ENCODE results near the gene TMPRSS6.
A peak's percentile ranks its signal among the peaks of the same experiment; 100 is the strongest.
"Not testable (repeated sequence)": the region's sequence is repeated elsewhere in the genome, so short reads cannot be mapped to it uniquely, and the experiment has no call there.

TMPRSS6 gene

DNA sequence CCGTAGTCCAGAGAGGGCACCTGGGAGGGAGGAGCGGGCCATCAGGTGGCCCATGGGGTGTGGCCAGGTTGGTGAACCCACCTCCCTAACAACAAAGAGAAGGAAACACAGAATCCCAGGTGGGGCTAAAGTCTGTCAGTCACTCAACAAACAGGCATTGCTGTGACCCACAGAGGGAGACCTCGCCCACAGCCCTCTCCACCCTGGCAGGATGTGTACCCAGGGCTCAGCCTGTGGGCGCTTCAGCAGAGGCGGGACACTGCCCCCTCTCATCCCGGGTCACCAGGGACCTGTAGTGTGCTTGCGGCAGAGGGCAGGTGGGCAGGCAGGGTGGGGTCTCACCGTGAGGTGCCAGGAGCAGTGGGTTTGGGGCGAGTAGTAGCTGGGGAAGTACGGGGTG is 25.1 kb downstream of the TMPRSS6 start:
- DNase-seq: no peak

DNA sequence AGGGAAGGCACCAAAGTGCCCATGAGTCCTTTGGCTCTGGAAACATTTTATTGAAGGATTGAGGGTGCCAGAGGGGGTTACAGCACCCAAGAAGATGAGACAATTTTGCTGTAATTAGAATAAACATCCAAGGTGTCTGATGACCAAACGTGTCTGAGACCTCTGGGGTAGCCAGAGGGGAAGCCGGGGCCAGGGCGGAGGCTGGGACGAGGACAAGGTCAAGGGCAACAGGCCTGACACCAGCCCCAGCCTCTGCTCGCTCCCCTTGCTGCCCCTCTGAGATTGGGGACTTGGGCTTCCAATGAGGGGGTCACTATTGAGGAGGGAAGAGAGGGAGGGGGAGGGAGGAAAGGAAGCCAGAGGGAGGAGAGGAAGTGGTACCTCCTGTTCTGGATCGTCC is 25.6 kb downstream of the TMPRSS6 start:
- no peak for DNase-seq

DNA sequence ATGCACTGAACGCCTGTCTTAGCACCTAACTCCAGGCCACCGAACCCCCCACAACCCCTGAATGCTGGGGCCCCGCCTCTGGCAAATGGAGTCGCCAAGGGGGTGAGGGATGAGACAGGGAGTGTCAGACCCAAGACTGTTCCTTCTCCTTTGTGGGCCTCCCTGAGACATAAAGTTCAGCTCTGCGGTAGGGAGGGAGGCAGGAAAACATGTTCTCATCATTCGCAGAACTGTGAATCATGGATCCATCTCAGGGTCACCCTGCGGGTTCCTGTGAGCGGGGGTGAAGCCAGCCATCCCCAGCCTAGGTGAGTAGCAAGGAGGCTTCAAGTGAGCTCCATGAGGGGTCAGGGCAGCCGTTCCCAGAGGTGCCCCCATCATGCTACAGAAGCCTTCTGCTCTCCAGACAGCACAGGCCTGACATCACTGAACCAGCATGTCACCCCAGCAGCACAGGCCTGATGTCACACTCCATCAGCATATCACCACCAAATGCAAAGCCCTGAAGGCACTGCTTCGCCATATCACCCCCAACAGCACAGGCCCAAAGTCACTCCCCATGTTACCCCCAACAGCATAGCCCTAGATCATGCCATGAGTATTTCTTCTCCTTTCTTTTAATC is 27.2 kb downstream of the TMPRSS6 start:
- DNase-seq: no peak

DNA sequence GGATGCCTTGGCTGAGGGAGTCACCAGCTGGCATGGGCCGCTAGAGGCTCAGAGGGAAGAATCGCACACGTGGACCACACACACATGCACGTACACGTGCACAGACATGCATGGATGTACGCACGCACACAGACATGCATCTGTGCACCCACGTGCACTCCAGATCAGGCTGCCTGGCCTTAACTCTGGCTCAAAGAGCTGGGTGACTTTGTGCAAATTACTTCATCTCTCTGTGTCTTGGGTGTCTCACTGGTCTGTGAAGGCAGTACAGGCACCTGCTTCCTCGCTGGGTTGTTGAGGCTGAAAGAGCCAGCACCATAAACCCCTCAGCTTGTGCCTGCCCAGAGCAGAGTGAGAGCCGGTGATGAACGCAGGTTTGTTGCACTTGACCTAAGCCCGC is 28.7 kb downstream of the TMPRSS6 start:
- DNase-seq: no peak

DNA sequence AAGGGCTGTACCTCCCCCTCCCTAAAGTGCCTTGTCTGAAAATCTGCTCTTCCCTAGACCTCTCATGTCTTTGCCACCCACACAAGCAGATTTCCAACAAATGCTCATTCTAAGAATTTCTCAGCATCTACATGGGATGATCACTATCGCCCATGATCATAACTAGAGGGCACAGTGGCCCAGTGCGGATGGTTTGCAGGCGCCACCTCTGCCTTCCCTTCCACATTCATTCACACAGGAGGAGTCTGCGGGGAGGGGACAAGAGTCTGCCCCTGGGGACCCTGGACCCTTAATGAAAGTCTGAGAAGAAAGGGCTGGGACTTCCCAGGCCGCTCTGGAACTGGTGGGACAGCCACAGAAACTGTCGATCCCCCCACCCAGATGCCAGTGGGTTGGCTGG is 29.1 kb downstream of the TMPRSS6 start:
- DNase-seq: no peak

DNA sequence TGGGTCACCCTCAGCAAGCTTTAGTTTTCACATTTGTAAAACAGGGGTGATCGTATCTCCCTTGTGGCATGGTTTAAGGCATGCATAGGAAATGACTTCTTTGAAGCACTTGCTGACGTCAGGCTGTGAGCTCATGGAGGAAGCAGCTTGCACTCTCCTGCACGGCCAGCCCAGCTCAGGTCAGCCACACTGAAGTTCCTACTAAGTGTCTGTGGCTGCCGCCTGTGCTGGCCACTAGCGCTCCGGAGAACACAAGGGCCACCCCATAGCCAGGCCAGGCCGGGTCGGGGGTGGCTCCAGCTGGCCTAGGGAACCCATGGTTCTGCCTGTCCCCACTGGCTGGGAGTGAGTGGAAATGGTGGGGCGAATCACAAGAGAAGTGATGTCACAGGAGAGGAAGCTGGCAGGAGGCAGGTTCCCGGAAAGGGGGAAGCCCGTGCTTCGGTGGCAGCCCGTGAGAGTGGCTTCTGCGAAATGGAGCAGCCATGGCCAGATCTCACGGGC is 29.8 kb downstream of the TMPRSS6 start:
- no peak for DNase-seq

DNA sequence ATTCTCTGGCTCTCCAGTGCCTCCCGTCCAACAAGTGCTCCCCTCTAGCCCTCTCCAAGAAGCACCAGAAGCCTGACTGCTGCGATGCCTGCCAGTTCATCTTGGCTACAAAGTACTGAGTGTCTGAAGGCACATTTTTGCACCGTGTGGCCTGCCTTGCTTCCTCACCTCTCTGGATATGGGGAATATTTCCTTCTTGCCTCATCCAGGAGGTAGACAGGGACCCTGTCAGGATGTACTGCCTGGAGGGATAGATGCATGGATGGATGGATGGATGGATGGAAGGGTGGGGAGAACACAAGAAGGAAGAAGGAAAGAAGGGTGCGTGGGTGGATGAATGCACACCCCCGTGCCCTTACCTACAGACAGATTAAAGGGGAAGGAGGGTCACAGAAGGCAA is 30.4 kb downstream of the TMPRSS6 start:
- DNase-seq: no peak

DNA sequence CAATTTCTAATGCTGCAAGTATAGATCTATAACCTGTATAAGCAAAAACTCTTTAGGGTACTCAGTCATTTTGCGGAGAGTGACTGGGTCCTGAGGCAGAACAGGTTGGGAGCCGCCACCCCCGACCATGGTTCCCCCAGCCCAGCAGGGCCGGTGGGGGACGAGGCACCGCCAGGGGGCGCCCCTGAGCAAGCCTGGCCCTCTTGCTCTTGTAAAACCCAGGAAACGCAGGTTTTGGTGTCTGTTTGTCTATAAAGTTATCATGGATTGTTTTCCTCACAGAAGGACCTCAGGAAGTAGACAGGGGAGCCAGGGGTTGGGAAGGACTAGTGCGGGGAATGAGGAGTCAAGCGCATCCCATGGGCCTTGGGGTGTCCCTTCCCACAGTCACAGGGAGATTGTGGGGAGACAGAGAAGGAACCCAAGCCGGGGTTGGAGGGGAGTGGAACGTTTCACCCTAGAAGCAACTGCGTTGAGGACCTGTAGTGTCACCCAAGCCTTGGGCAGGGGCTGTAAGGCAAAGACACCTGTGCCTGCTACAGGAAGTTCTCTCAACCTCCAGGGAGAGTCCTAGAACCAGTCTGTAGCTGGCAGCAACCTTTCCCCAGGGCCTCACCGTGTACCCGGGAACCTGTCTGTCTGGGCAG is 31.6 kb downstream of the TMPRSS6 start:
- DNase-seq: peak in 1 of 2 experiments; percentile 47

DNA sequence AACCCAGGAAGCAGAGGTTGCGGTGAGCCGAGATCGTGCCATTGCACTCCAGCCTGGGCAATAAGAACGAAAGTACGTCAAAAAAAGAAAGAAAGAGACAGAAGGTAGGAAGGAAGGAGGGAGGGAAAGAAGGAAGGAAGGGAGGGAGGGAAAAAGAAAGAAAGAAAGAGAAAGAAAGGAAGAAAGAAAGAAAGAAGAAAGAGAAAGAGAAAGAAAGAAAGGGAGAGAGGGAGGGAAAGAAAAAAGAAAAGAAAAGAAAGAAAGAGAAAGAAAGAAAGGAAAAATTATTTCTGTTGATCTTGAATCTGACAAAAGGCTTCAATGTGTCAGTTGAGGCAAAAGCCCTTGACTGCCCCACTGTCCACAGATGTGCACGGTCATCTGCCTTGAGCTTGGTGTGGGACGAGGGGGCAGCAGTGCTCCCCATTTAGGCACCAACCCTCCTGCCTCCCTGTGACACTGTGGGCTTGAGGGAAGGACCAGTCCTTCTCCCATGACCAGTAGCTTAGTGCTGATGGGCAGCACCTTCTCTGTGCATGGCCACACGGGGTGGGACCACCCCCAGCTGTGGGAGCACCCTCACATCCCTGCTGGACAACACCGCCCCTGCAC is 33.6 kb downstream of the TMPRSS6 start:
- DNase-seq: no peak

DNA sequence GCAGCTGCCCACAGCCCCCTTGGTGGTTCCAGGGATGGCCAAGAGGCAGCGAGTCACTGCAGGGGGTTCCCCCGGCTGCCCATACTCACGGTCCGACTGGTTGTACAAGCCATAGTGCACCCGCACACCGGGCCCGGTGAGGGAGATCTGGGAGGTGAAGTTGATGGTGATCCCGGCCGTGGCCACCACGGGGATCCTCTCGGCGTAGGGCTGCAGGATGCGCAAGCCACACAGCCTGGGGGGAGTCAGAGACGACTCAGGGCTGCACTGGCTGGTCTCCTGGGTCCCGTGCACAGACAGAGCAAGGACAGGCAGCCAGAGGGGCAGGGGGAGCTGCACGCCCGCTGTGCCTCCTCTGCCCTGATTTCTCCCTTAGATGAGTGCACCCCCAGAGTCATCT is 34.5 kb downstream of the TMPRSS6 start:
- no peak for DNase-seq

DNA sequence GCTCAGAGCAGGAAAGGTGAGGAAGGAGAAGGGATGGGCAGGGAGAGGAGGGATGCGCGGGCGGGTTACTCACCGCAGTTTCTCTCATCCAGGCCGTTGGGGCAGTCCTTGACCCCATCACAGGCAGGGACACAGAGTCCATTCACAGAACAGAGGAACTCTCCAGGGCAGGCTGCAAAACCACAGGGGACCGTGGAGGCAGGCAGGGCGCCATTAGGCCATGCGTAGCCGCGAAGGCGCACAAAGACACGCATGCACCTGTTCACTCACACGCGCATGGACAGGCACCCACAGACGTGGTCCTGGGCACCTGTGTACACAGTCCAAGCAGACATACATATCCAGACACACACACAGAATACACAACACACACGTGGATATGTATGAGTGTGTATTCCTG is 35.0 kb downstream of the TMPRSS6 start:
- DNase-seq: no peak

DNA sequence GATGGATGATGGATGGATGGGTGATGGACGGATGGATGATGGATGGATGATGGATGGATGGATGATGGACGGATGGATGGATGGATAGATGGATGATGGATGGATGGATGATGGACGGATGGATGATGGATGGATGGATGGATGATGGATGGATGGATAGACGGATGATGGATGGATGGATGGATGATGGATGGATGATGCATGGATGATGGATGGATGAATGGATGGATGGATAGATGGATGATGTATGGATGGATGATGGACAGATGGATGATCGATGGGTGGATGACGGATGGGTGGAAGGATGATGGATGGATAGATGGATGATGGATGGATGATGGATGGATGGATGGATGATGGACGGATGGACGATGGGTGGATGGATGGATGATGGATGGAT is 36.8 kb downstream of the TMPRSS6 start:
- no peak for DNase-seq

DNA sequence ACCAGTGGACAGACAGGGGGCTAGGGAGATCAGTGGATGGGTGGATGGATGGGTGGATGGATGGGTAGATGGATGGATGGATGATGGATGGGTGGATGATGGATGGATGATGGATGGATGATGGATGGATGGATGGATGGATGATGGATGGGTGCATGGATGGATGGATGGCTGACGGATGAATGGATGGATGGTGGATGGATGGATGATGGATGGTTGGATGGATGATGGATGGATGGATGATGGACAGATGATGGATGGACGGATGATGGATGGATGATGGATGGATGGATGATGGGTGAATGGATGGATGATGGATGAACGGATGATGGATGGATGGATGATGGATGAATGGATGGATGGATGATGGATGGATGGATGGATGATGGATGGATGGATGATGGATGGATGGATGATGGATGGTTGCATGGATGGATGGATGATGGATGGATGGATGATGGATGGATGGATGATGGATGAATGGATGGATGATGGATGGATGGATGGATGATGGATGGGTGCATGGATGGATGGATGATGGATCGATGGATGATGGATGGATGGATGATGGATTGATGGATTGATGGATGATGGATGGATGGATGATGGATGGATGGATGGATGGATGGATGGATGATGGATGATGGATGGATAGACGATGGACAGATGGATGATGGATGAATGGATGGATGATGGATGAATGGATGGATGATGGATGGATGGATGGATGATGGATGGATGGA is 37.5 kb downstream of the TMPRSS6 start:
- not testable (repeated sequence) for DNase-seq

DNA sequence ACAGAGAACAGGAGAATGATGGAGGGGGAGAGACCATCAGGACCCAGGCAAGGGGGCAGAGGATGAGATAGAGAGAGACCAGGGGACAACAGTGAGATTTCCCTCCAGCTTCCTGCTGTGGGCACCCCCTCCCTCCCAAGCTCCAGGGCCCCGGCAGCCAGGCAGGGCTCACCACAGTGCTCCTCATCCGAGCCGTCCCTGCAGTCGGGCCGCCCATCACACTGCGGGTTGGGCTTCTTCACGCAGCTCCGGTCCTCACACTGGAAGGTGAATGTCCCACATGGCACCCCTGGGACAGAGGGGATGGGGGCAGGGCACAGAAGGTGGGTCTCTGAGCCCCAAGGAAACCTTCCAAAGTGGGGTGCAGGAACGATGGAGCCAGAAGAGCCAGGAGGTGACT is 38.8 kb downstream of the TMPRSS6 start:
- DNase-seq: no peak

DNA sequence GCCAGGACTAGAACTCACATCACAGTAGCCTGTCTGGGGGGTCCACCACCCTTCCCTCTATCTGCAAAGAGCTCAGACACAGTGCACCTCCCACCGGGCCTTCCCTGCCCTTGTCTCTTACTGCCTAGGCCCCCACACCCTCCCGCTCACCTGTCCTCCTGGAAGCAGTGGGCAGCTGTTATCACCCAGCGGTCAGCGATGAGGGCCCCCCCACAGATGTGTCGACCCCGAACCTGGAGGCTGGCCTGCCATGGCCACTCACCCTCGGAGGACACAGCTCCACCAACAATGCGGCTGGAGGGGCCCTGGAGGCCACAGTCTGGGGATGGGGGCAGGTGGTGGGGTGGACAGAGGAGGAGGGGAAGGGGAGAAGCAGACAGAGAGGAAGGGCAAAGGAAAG is 39.2 kb downstream of the TMPRSS6 start:
- no peak for DNase-seq

DNA sequence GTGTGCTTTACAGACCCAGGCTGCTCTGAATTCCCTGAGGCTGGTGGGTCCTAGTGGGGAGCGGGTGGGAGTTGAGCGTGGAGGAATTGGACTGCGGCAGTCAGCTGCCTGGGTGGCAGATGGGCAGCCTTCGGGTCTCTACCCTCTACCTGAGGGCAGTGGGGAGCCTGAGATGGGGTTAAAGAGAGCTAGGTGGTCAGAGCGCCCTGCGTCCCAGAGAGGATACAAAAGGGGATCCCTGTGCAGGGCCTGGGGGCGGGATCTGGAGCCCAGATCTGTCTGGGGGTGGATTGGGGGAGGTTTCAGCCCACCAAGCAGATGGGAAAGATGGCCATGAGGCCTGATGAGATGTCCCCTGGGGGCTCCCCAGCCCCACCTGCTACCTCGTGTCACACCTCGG is 39.8 kb downstream of the TMPRSS6 start:
- DNase-seq: no peak

DNA sequence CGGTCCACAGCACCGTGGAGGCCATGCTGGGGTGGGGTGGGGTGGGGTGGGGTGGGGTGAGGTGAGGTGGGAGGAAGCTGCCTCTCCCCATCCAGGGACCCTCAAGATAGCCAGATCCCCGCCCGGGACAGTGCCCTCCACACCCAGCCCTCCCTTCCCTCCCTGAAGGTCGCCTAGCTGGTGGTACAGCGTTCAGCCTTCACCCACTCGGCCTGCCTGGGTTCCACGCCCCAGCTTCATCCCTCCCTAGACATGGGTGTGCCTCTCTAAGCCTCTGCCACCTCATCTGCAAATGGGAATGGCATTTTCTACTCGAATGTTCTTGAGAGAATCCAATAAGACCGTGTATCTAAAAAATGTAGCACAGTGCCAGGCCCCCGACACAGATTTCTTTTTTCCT is 40.2 kb downstream of the TMPRSS6 start:
- DNase-seq: no peak

DNA sequence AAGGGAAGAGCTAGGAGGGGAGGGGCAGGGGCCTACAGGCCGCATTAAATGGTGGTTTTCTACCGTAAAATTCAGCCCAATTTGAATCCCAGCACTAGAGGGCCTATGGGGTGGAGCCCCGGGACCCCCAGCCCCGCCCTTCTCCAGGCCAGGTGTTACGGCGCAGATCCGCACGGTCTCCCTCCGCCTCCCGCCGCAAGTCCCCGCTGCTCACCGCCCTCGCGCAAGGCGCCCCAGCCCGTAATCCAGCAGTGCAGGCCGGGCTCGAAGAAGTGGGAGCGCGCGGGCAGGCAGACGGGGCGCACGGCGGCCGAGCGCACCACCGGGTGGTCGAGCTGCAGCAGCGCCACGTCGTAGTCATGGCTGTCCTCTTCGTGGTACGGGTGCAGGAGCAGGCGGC is 40.7 kb downstream of the TMPRSS6 start:
- peak in 1 of 2 experiments; percentile 14 for DNase-seq

DNA sequence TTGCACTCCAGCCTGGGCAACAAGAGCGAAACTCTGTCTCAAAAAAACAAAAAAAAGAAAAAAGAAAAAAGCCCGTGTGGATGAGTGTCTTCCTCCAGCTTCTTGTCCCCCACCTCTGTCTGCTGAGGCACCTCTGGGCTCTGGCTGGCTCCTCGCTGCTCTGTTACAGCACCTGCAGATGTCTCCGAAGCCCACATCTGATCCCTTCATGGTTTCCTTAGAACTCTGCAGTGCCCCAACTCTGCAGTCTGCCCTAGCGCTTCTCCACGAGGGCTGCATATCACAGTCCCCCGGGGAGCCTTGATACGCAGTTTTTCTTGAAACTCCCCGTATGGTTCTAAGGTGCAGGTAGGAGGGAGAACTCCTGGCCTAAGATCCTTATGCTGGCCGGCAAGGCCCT is 42.1 kb downstream of the TMPRSS6 start:
- DNase-seq: no peak

DNA sequence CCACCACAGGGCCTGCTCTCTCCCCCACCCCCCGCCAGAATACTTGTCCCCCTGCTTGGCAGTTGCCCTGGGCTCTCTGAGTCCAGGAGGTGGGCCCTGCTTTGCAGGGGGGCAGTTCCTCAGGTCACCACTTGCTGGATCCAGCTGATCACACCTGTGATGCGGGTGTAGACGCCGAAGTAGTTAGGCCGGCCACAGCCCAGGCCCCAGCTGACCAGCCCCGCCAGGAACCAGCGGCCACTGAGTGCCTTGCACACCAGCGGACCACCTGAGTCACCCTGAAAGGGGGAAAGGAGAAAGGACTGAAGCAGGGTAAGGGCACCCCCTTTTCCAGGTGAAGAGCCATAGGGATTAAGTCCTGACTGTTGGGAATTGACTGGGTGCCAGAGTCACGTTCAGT is 43.6 kb downstream of the TMPRSS6 start:
- no peak for DNase-seq

DNA sequence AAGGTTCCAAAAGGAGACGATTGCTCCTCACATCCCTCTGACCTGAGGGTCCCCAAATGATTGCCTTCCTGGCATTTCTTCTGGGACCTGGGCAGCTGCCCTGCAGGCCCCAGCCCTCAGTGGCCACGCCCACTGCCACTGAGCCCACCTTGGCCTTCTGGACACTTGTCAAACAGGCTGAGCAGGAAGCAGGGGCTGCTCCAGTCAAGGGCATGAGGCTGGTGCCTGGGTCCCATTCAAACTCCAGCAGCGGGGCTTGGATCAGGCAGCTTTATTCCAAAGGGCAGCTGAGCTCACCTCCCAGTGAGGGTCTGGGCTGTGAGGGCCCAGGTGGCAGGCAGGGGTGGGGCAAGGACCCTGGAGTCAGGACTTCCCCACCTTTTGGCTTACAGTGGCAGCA is 44.3 kb downstream of the TMPRSS6 start:
- no peak for DNase-seq

DNA sequence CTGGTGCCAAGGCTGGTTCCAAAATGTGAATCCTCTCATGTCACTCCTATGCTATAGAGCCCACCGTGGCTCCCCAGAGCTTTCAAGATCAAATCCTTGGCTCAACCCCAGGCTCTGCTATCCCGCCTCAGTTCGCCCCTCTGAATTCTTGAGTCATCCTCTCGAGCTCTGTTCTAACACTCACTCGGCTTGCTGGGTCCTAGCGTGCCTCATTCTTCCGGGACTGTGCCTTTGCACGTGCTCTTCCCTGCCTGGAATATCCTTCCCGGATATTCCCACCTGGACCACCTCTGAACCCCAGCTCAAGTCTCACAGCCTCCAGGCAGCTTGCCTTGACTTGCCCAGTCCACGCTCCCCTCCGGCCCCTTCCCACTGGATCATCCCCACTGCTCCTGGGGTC is 45.0 kb downstream of the TMPRSS6 start:
- DNase-seq: no peak
